Daoy (cell line): Measurements from ENCODE around the gene ANKMY1. TPM values are rescaled to one million over a fixed set of nuclear protein-coding genes. Genes with fewer than 3 reads are reported as not detected.
"Not testable (repeated sequence)": the region's sequence is repeated elsewhere in the genome, so short reads cannot be mapped to it uniquely, and the experiment has no call there.

ENCODE experiments used
- DNase-seq: peaks from one replicate; pipeline ENCODE4 v3.0.0-alpha.2; 2015; ENCODE audit warnings: low read depth
- total RNA-seq: library from RNA; depleted of rRNA; stranded (reverse); fragments of >200 nt; shearing (Covaris generic); gene quantifications from 2 replicates; pipeline ENCODE4 v1.2.3, GENCODE V29; 2014

Gene ANKMY1
- total RNA-seq, 1 experiment from 2014 or later: 4.7 TPM

DNA sequence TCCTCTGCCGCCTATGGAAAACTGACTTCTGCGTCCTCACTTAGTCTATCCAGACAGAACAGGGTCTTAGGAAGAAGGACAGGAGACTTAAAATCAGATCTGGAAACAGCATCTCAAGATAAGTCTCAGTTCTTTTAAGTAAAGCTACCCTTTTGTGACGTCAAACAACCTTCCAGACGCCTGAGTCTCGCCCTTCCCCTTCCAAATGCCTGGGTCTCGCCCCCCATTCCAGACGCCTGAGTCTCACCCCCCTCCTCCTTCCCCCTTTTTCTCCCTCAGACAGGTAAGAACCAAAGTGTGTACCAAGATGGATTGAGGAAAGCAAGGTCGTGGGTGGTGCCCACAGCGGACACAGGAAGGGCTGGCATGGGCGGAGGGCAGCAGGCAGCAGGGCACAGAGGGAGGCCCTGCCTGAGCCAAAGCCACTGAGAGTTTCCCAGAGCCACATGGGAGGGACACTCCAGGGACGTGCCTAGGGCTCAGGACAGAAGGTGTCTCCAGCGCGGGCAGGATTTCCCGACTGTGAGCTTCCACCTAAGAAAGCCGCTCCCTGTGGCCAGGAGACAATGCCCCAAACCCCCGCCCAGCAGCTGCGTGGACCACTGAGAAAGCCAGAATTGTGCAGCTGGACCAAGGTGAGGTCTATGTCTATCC, 51.3 kb downstream of the ANKMY1 start:
- DNase-seq: no peak

DNA sequence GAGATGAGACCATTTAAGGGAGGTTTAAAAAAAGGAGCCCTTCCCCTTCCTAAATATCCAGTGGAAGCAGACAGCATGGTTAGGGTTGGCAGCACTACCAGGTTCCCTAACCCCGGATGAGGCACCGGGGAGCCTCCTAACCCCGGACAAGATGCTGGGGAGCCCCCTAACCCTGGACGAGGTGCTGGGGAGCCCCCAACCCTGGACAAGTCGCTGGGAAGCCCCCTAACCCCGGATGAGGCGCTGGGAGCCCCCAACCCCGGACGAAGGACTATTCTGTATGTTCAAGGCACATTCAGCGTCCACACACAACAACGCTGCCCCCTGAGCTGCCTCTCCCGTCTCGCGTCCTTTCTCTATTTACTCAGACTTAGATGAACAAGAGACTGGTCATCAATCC, 51.9 kb downstream of the ANKMY1 start:
- DNase-seq: no peak

DNA sequence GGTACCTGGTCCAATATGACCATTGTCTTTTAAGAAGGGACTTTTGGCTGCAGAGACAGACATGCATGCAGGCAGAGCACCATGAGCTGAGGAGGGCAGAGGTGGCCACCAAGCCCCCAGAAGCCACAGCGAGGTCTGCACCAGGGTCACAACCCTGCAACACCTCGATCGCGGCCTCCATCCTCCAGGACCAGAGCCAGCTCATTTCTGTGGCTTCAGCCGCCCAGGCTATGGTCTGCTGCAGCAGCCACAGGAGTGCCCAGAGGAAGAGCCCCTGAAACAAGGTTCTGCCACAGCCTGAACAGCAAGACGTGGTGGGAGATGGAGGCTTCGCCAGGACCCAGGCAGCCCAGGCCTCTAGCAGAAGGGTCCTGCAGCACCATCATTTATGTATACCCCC, 53.9 kb downstream of the ANKMY1 start:
- no peak for DNase-seq

DNA sequence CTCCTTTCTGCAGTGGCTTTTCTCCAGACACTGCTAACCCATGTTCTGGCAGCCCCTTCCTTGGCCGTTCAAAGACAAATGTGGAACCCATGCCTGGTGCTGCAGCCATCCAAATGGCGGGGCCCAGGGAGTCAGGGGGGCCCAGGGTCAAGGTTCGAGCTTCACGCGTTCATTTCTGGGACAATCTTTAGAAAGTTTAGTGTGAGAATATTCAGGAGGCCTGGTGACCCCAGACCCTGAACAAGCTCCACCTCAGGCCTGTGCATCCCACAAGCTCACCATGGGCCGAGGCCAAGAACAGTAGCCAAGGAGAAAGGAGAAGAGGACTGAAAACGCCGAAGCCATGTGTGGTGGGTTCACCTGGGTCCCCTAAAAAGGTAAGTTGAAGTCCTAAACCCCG, 54.4 kb downstream of the ANKMY1 start:
- DNase-seq: no peak

DNA sequence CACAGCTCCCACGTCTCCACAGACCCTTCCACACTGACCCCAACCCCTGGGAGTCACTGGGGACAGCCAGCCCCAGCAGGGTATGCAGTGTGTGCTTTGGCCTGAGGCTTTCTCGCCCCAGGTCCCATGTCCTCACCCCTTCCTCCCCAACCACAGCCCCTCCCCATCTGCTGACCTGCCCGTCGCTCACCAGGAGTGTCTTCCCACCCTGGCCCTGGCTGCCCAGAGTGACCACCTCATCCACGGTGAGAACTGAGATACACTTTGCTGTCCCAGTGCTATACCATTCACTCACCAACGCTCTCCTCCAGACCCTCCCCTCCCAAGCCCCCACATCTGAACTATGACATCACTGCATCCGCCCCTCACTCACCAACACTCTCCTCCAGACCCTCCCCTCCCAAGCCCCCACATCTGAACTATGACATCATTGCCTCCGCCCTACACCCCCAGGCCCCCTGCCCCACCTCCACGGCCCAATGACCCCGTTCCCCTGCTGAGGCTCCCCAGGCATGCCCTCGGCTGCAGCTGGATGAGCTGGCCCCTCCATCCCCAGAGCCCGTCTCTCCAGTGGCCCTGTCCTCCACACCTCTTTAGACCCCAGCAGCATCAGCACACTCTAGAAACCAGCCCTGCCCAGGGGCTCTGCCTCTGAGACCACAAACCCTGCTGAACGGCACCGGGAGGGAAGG, 55.2 kb downstream of the ANKMY1 start:
- DNase-seq: no peak

DNA sequence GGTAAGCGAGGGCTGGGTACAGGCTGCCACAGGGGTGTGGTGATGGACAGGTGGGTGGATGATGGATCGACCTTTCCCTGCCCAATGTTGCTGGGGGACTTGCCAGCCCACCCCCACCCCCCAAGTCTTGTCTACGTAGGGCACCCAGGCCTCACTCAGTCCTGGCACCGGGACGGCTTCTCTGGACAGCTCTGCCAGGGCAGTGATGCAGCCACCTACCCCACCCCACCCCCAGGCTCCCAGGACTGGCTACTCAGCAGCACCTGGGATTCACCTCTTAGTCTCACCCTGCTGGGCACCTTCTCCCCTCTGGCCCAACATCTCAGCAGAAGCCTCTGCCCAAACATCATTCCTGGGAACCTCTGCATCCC, 55.7 kb downstream of the ANKMY1 start:
- DNase-seq: no peak

DNA sequence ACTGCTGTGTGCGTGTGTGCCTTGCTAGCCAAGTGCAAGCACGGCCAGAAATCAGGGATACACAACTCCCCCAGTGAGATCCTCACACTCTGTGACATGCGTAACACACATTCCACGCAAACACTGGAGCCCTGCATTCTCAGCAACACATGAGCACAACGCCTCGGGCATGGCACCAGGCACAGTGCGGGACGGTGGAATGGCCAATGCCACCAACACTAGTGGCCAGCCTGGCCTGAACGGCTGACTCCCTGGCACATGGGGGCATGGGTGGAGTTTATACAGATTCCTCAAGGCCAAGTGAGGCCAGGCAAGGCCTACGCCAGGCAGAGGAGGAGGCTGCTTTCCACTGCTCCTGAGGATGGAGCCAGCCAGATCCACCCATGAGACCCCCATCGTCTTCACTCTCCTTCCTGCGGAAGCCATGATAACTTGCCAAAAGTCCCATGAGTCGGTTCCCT, 56.2 kb downstream of the ANKMY1 start:
- no peak for DNase-seq

DNA sequence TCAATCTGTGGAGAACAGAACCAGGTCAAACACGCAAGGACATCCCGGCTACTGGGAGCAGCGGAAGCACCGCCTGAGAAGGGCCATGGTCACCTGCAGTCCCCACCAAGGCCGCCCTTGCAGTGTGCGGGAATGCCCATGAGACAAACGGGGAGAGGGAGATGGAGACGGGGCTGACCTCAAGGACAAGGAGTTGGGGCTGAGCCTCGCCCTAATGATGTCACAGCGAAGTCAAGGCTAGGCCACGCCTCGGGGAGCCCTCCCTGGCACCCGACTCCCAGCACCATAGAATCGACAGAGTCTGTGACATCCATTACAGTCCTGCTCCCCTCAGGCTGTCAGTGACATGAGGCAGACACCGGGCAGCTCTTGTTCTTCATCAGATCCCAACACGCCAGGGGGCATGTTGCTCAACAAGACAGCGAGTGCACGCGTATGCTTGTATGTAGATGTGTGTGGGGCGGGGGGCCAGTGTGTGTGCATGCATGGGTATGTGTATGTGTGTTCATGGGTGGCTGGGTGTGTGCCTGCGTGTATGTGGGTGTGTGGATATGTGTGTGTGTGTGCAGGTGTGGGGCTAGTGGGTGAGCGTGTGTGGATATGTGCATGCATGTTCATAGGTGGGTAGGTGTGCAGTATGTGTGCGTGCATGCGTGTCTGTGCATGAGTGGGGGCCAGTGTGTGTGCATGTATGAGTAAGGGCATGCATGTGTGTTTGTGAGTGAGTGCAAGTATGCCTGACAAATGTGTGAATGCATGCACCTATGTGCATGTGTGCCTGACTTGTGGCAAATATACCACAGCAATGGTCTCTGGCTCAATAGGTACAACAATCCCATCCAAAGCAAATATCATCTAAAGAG, 57.0 kb downstream of the ANKMY1 start:
- DNase-seq: no peak

DNA sequence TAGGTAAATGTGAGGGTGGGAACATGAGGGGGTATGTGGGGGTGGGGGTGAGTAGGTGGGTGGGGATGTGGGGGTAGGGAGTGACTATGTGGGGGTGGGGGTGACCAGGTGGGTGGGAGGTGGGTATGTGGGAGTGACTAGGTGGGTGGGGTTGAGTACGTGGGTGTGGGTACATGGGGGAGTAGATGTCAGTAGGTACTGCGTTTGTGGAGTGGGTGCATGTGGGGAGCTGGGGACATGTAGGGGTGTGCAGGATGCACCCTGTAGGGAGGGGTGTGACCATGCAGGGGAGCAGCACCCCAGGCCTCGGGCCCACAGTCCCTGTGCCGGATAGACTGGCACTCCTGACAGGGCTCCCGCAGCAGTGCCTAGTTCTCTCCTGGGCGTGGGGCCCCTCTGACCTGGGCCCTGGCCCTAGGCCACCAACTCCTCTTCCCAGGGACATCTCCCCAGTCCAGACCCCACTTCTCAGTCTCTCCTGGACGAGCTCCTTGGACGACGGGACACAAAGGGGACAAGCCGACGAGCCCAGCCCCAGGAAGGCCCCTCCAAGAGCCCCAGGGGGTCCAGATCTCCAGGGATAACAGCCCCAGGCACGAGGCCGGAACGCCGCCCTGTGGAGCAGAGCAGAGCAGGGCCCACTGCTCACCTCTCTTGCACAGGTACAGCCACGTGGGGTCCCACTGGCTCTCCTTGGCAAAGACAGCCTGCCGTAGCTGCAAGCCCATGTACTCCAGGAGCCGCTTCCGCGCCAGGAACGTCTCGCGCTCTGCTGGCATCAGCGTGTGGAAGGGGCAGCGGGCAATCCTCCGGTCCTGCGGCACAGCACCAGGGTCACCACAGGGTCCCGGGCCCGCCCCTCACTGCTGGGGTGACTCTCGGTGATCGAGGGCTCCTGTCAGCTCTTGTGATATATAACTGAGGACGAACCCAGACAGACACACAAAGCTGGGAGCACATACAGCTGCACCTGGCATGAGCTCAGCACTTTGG, 58.2 kb downstream of the ANKMY1 start:
- no peak for DNase-seq

DNA sequence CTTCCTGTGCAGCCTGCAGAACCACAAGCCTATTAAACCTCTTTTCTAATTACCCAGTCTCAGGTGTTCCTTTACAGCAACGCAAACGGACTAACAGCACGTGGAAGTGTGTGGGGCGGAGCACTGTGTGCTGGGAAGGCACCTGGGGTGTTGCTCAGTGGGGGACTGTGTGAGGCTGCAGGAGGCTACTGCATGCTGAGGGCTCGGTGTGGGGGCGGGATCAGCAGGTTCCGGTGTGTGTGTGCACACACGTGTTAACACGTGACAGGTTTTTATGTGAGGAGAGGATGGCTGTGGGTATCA, 58.9 kb downstream of the ANKMY1 start:
- no peak for DNase-seq

DNA sequence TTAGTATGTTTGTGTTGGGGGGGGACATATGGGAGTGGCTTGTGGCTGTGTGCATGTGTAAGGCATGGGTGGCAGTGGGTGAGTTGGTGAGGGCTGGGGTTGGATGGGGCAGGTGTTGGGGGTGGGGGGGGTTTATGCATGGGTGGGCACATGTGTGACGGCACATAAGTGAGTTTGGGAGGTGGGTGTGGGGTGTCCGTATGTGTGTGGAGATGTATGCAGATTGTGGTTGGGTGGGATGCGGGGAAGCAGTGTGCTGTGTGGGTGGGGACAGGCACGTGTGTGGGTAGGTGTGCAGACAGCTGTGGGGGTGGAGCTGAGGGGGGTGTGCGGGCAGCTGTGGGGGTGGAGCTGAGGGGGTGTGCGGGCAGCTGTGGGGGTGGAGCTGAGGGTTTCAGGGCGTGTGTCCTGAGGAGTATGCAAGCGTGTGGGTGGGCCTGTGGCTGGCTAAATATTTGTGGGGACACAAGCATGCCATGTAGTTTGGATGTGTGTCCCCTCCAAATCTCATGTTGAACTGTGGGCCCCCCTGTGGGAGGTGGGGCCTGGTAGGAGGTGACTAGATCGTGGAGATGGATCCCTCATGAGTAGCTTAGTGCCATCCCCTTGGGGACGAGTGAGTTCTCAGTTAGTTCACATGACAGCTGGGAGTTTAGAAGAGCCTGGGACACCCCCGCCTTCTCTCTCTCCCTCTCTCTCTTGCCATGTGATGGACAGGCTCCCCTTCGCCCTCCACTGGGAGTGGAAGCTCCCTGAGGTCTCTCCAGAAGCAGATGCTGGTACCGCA, 59.4 kb downstream of the ANKMY1 start:
- no peak for DNase-seq

DNA sequence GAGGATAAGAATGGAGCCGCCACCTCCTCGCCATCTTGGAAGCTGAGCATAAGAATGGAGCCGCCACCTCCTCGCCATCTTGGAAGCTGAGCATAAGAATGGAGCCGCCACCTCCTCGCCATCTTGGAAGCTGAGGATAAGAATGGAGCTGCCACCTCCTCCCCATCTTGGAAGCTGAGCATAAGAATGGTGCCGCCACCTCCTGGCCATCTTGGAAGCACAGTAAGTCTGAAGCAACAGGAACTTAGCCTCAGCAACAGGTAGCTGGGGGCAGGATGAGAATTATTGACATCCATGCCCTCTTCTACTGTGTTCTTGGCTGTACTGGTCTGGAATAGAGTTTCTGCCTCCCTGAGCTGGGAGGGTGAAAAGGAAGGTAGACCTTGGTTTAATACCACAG, 60.7 kb downstream of the ANKMY1 start:
- peak; percentile 45 for DNase-seq

DNA sequence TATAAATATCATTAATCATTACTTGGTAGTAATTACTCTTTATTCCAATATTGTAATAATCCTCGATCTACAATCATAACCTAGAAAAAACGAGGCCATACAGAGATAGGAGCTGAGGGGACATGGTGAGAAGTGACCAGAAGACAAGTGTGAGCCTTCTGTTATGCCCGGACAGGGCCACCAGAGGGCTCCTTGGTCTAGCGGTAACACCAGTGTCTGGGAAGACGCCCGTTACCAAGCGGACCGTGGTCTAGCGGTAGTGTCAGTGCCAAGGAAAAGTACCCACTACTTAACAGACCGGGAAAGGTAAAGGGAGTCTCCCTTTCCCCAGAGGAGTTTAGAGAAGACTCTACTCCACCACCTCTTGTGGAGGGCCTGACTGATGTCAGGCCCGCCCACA, 62.8 kb downstream of the ANKMY1 start:
- not testable (repeated sequence) for DNase-seq

DNA sequence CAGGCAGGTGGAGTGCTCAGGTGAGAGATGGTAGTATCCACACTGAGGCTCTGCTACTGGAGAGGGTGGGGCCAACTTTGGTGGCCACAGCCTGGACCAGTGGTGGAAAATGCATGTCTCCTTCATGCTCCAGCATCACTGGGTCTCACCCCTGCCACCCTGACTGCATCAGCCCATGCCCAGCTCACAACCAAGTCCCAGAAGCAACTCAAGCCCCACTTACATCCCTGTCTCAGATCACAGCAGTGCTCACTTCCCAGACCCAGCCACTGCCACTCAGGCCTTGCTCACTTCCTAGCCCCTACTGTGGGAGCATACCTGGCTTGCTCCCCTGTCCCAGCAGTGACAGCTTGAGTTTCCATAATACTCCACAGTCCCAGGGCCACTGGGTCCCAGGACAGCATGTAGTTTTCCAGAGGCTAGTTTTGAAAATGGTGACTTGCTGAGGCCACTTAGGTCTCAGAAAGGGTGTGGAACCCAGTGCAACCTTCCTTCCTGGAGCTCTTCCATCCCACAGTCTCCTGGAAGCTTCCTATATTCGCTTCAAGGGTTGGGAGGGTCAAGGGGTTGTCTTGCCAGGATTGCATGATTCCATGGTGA, 63.5 kb downstream of the ANKMY1 start:
- no peak for DNase-seq

DNA sequence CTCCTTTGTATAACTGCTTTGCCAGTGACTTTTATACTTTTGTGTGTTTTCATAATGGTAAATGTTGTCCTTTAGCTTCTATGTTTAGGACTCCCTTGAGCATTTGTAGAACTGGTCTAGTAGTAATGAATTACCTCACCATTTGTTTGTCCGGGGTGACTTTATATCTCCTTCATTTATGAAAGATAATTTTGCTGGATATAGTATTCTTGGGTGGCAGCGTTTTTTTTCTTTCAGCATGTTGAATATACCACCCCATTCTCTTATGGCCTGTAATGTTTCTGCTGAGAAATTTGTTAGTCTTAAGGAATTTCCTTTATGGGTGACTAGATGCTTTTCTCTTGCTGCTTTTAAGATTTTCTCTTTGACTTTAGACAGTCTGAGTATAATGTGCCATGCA, 66.3 kb downstream of the ANKMY1 start:
- DNase-seq: no peak

DNA sequence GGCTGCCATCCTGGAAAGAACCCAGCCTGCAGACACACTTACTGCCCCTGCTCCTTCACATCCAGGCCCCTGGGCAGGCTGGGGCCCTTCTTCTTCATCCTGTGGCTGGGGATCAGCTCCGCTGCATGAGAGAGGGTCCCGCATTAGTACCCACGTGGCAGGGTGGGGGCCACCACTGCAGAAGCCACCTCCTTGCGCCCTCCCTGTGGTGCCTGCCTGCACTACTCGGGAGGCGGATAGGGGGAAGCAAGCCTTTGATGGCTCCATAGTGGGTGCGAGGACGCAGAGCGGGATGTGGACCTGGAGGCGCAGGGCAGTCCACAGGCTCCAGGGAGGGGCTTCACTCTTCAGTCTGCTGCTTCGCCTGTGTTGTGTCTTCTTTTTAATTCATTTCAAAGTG, 75.6 kb downstream of the ANKMY1 start:
- no peak for DNase-seq

DNA sequence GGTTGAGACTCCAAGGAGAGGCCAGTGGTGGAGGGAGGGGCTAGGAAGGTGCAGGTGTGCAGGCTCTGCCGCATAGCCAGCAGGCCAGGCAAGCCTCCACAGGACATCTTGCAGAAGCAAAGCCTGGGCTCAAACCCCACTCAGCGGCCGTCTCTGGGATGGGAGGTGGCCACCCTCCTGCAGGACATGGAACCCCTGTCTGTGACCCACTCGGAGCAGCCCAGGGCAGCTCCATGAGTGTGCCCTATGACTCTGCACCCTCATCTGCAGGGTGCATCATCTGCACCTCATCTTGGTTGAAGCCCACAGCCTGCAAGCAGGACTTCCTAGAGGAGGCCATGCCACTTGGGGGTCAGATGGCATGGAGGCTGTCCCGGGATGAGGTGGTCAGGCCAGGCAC, 76.1 kb downstream of the ANKMY1 start:
- no peak for DNase-seq

DNA sequence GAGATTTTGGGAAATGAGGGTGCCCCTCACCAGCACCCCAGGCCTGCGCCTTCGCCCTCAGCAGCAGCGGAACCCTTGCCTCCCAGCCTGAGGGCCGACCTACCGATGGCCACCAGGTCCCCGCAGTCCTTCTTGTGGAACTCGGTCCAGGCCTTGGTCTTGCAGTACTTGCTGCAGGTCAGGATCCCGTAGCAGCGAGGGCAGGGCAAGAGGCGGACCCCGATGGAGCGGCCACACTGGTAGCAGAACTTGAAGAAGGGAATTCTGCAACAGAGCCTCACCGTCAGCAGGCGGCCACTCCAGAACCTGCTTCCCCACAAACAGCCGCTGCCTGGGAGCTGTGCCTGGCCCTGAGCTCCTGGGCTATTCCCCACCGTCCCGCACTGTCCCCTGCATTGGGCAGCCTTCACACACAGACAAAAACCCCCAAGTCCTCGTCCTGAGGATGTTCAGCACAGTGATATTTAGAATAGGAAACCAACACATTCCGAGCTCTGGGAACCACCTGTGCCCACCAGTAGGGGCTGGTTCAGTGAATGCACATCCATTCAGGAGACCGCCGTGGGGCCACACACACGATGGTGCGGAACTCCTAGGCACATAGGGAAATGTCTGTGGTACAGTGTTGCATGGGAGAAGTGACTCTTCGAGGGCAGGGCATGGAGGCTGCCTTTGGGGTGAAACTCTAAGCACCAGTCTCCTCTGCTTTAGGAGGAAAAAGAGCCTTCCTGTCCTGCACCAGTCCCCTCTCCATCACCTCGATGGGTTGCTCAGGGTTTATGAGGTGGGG, 76.8 kb downstream of the ANKMY1 start:
- peak; percentile 0 for DNase-seq

DNA sequence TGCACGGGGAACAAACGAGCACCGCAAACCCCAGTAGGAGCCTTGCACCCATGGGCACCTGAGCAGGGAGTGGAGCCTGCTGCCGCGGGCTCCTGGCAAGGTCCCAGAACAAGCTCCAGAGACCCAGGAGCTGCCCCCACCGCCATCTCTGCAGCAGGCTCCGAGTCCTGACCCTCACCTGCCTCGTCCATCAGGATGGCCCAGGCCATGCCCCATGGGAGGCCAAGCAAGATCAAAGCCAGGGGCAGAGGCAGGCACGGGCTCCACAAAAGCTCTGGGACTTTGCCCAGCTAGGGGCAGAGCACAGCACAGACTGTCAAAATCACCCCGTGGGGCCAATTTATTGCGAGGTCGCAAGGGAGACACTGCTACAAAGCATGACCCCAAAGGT, 78.7 kb downstream of the ANKMY1 start:
- no peak for DNase-seq
